GM10266 (cell line): Measurements from ENCODE around the gene STRN4.

Experiments used
- DNase-seq: peaks from one replicate; pipeline ENCODE4 v3.0.0; 2012; ENCODE audit errors: extremely low spot score
- CTCF ChIP-seq: IDR thresholded peaks from 2 replicates; pipeline ENCODE4 v1.5.1; 2012; ENCODE audit warnings: mild to moderate bottlenecking, low read depth; ENCODE audit not compliant: control insufficient read depth, insufficient read depth; ENCODE audit errors: missing control alignments

The STRN4 gene

GRCh38 chr19:46691948-46692347, 54.3 kb downstream of the STRN4 start:
- TF ChIP-seq CTCF, result no peak
- DNase-seq, result no peak

GRCh38 chr19:46691104-46691503, 55.1 kb downstream of the STRN4 start:
- no peak for TF ChIP-seq CTCF
- DNase-seq, result no peak

- TF ChIP-seq CTCF, result no peak
- DNase-seq, result no peak
Observed at GRCh38 chr19:46689358-46689757, 56.9 kb downstream of the STRN4 start.

GRCh38 chr19:46687438-46688145, 58.7 kb downstream of the STRN4 start:
- no peak for DNase-seq
- TF ChIP-seq CTCF, result no peak

GRCh38 chr19:46685189-46685588, 61.1 kb downstream of the STRN4 start:
- no peak for DNase-seq

GRCh38 chr19:46678110-46678732, 68.0 kb downstream of the STRN4 start:
- TF ChIP-seq CTCF, result no peak
- peak; percentile 70 for DNase-seq

More at GRCh38 chr19:46685189-46685588, 61.1 kb downstream of the STRN4 start:
- TF ChIP-seq CTCF, result no peak
